ENCODE results near the gene ARHGAP44.
A peak's percentile ranks its signal among the peaks of the same experiment; 100 is the strongest.

The ARHGAP44 gene

GRCh38 chr17:13025687-13026086, 236.4 kb downstream of the ARHGAP44 start:
- no peaks in the 10 kb centered on the region for H4K20me1 ChIP-seq (ENCODE audit: insufficient read depth, low read length)
- no peaks in the 10 kb centered on the region for H3K79me2 ChIP-seq (ENCODE audit: low read length)
- H2AFZ ChIP-seq (ENCODE audit: low read depth, low read length), result no peak overlapping the region

GRCh38 chr17:13027246-13027645, 237.9 kb downstream of the ARHGAP44 start:
- H3K9me3 ChIP-seq (ENCODE audit: insufficient read depth, low read length), result no peaks in the 10 kb centered on the region

More at GRCh38 chr17:13025687-13026086, 236.4 kb downstream of the ARHGAP44 start:
- TF ChIP-seq EZH2phosphoT487 (IDR thresholded peaks at IDR 0.05; ENCODE audit: low read depth), result no peak
- Histone ChIP-seq H3K27ac (ENCODE audit: low read length) (no peak overlapping the region), H3K9ac (ENCODE audit: low read length) (no peak overlapping the region), H3K4me1 (ENCODE audit: low read length) (peaks cover 9% of the 10 kb centered on the region; the same call in 1 of the 2 replicates), H3K4me3 (ENCODE audit: low read length) (no peak overlapping the region), H3K4me2 (ENCODE audit: low read length) (0 out of 2 replicates have a peak overlapping the region, but pooled peaks have one; percentile 87), H3K27me3 (ENCODE audit: low read depth, low read length) (no peaks in the 10 kb centered on the region), H3K9me3 (ENCODE audit: insufficient read depth, low read length) (no peaks in the 10 kb centered on the region), H3K36me3 (replicated peaks; ENCODE audit: low read depth, low read length) (no peaks in the 10 kb centered on the region)

GRCh38 chr17:13029340-13029739, 240.0 kb downstream of the ARHGAP44 start:
- Histone ChIP-seq H3K9me3 (ENCODE audit: insufficient read depth, low read length) (no peaks in the 10 kb centered on the region), H2AFZ (ENCODE audit: low read depth, low read length) (no peak overlapping the region), H3K27ac (ENCODE audit: low read length) (no peak overlapping the region), H3K27me3 (ENCODE audit: low read depth, low read length) (no peaks in the 10 kb centered on the region), H3K4me3 (ENCODE audit: low read length) (no peak overlapping the region), H4K20me1 (ENCODE audit: insufficient read depth, low read length) (no peaks in the 10 kb centered on the region), H3K9ac (ENCODE audit: low read length) (no peak overlapping the region), H3K4me1 (ENCODE audit: low read length) (peaks cover 9% of the 10 kb centered on the region; the same call in 1 of the 2 replicates), H3K79me2 (ENCODE audit: low read length) (no peaks in the 10 kb centered on the region), H3K4me2 (ENCODE audit: low read length) (no peak overlapping the region), H3K36me3 (replicated peaks; ENCODE audit: low read depth, low read length) (no peaks in the 10 kb centered on the region)
- TF ChIP-seq EZH2phosphoT487 (IDR thresholded peaks at IDR 0.05; ENCODE audit: low read depth), result no peak
- TF ChIP-seq CTCF (IDR thresholded peaks at IDR 0.05; ENCODE audit: low read depth, low read length), result no peak

More at GRCh38 chr17:13027246-13027645, 237.9 kb downstream of the ARHGAP44 start:
- Histone ChIP-seq H4K20me1 (ENCODE audit: insufficient read depth, low read length) (no peaks in the 10 kb centered on the region), H3K79me2 (ENCODE audit: low read length) (no peaks in the 10 kb centered on the region), H3K27me3 (ENCODE audit: low read depth, low read length) (no peaks in the 10 kb centered on the region), H3K4me1 (ENCODE audit: low read length) (peaks cover 9% of the 10 kb centered on the region; the same call in 1 of the 2 replicates), H3K36me3 (replicated peaks; ENCODE audit: low read depth, low read length) (no peaks in the 10 kb centered on the region), H2AFZ (ENCODE audit: low read depth, low read length) (no peak overlapping the region), H3K4me3 (ENCODE audit: low read length) (no peak overlapping the region), H3K4me2 (ENCODE audit: low read length) (no peak overlapping the region), H3K27ac (ENCODE audit: low read length) (no peak overlapping the region), H3K9ac (ENCODE audit: low read length) (no peak overlapping the region)
- no peak for TF ChIP-seq CTCF (IDR thresholded peaks at IDR 0.05; ENCODE audit: low read depth, low read length)

- Histone ChIP-seq H3K79me2 (ENCODE audit: low read length) (no peaks in the 10 kb centered on the region), H3K27me3 (ENCODE audit: low read depth, low read length) (no peaks in the 10 kb centered on the region), H3K9me3 (ENCODE audit: insufficient read depth, low read length) (no peaks in the 10 kb centered on the region), H3K4me1 (ENCODE audit: low read length) (peaks cover 6% of the 10 kb centered on the region; the same call in 1 of the 2 replicates), H3K27ac (ENCODE audit: low read length) (no peak overlapping the region), H4K20me1 (ENCODE audit: insufficient read depth, low read length) (no peaks in the 10 kb centered on the region), H3K9ac (ENCODE audit: low read length) (no peak overlapping the region), H3K4me3 (ENCODE audit: low read length) (no peak overlapping the region), H3K36me3 (replicated peaks; ENCODE audit: low read depth, low read length) (no peaks in the 10 kb centered on the region), H3K4me2 (ENCODE audit: low read length) (no peak overlapping the region), H2AFZ (ENCODE audit: low read depth, low read length) (no peak overlapping the region)
- no peak for TF ChIP-seq CTCF (IDR thresholded peaks at IDR 0.05; ENCODE audit: low read depth, low read length)
Observed at GRCh38 chr17:13030056-13030455, 240.8 kb downstream of the ARHGAP44 start.
